ENCODE data around the gene LSR. TPM values are rescaled to one million over a fixed set of nuclear protein-coding genes. Genes with fewer than 3 reads are reported as not detected.

The LSR gene
- total RNA-seq, 4 donors from 2014 or later: 36.5 to 85.3 (median 61.8) TPM

GRCh38 chr19:35288331-35288730 lies 39.5 kb downstream of the LSR start:
- Histone ChIP-seq H3K27me3 (no peaks in the 10 kb centered on the region), H3K9me3 (no peaks in the 10 kb centered on the region), H3K4me1 (no peaks in the 10 kb centered on the region), H3K27ac (no peak overlapping the region), H3K4me3 (replicated peaks in 1 of 3) (no peak overlapping the region), H3K36me3 (no peaks in the 10 kb centered on the region)
- DNase-seq: no peak
- TF ChIP-seq CTCF (IDR thresholded peaks at IDR 0.05): no peak
- TF ChIP-seq POLR2A (IDR thresholded peaks at IDR 0.05): no peak
- 41 to 57% methylated on average over 2 of the region's 2 CpGs for WGBS, 2 donors
- intact Hi-C loops (cut with DNase I): no loop called here

GRCh38 chr19:35288906-35289305 lies 40.1 kb downstream of the LSR start:
- Histone ChIP-seq H3K9me3 (no peaks in the 10 kb centered on the region), H3K27ac (no peak overlapping the region), H3K4me3 (replicated peaks in 1 of 3) (no peak overlapping the region), H3K27me3 (no peaks in the 10 kb centered on the region), H3K36me3 (no peaks in the 10 kb centered on the region), H3K4me1 (no peaks in the 10 kb centered on the region)
- intact Hi-C loops (cut with DNase I): no loop called here
- no peak for TF ChIP-seq CTCF (IDR thresholded peaks at IDR 0.05)
- TF ChIP-seq POLR2A (IDR thresholded peaks at IDR 0.05): no peak
- WGBS, 2 donors: 85 to 86% methylated on average over 5 of the region's 5 CpGs
- no peak for DNase-seq

GRCh38 chr19:35290381-35291127 lies 41.8 kb downstream of the LSR start:
- no peaks in the 10 kb centered on the region for H3K4me1 ChIP-seq
- no peak overlapping the region for H3K27ac ChIP-seq
- intact Hi-C loops (cut with DNase I): no loop called here
- H3K27me3 ChIP-seq: no peaks in the 10 kb centered on the region
- no peaks in the 10 kb centered on the region for H3K36me3 ChIP-seq
- TF ChIP-seq CTCF (IDR thresholded peaks at IDR 0.05) (no peak), POLR2A (IDR thresholded peaks at IDR 0.05) (no peak)
- H3K9me3 ChIP-seq: no peaks in the 10 kb centered on the region
- 74 to 77% methylated on average over 12 to 18 of the region's 20 CpGs for WGBS, 2 donors
- DNase-seq: no peak
- no peak overlapping the region for H3K4me3 ChIP-seq (replicated peaks in 1 of 3)

GRCh38 chr19:35291259-35291658 lies 42.5 kb downstream of the LSR start:
- WGBS, 2 donors: 79 to 81% methylated on average over 6 of the region's 6 CpGs
- no peak for TF ChIP-seq POLR2A (IDR thresholded peaks at IDR 0.05)
- TF ChIP-seq CTCF (IDR thresholded peaks at IDR 0.05): no peak
- H3K4me3 ChIP-seq (replicated peaks in 1 of 3): no peak overlapping the region
- no peaks in the 10 kb centered on the region for H3K4me1 ChIP-seq
- H3K27me3 ChIP-seq: no peaks in the 10 kb centered on the region
- intact Hi-C loops (cut with DNase I): no loop called here
- no peak for DNase-seq
- H3K27ac ChIP-seq: no peak overlapping the region
- no peaks in the 10 kb centered on the region for H3K9me3 ChIP-seq
- H3K36me3 ChIP-seq: no peaks in the 10 kb centered on the region

DNA sequence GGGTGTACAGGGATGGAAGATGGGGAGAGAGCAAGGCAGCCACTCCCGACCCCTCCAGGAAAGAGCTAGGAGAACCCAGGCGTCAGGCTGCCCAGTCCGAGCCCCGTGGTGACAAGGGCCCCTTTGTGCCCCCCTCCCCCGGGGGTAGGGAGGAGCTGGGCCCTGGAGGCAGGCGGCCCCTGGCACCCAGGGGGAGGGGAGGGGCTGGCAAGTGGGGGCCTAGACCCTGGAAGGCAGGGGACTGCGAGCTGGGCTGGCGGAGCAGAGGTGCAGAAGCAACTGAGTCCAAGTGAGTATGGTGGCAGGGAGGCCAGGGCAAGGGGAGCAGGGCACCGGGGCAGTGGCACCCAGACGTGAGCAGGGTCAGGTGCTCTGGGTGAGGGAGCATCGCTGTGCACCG lies 43.1 kb downstream of the LSR start, which contains the start of gene MAG:
Gene MAG, plus strand, starts transcription at position 246 of the 400 bp plus-strand sequence. CDS start 3,248 bp downstream, outside the sequence.
- intact Hi-C loops (cut with DNase I): no loop called here
- H3K4me1 ChIP-seq: no peaks in the 10 kb centered on the region
- no peak for TF ChIP-seq CTCF (IDR thresholded peaks at IDR 0.05)
- TF ChIP-seq POLR2A (IDR thresholded peaks at IDR 0.05): no peak
- no peaks in the 10 kb centered on the region for H3K27me3 ChIP-seq
- no peak within 1 kb of the TSS for H3K27ac ChIP-seq
- DNase-seq: no peak
- H3K9me3 ChIP-seq: no peaks in the 10 kb centered on the region
- no peak within 1 kb of the TSS for H3K4me3 ChIP-seq (replicated peaks in 1 of 3)
- 76 to 89% methylated on average over 7 to 11 of the region's 12 CpGs for WGBS, 2 donors
- no peaks in the 10 kb centered on the region for H3K36me3 ChIP-seq
